Kidney epithelial cell (primary cell): ENCODE data around the gene SRBD1. TPM values are rescaled to one million over a fixed set of nuclear protein-coding genes. Genes with fewer than 3 reads are reported as not detected.

Experiments
- DNase-seq: peaks from one replicate; pipeline ENCODE4 v3.0.0-alpha.2; 2010; ENCODE audit warnings: low read depth
- H3K27me3 ChIP-seq: 2 replicates; pipeline ENCODE4 v1.6.0; 2011; ENCODE audit warnings: low read length; ENCODE audit not compliant: control insufficient read depth, insufficient read depth
- H3K36me3 ChIP-seq: 2 replicates; pipeline ENCODE4 v1.5.1; 2011; ENCODE audit warnings: low read length; ENCODE audit not compliant: control insufficient read depth, insufficient read depth
- H3K4me3 ChIP-seq: 2 replicates; pipeline ENCODE4 v1.5.1; 2011; ENCODE audit warnings: low read depth, mild to moderate bottlenecking, control low read depth, low read length
- total RNA-seq: library from RNA; depleted of rRNA; stranded (reverse); fragments of >200 nt; gene quantifications from 2 replicates; pipeline ENCODE4 v1.2.3, GENCODE V29; 2015
- TF ChIP-seq, protein P1 (sequence below): IDR thresholded peaks from 2 replicates; pipeline ENCODE4 v1.5.1; 2011; ENCODE audit warnings: mild to moderate bottlenecking, moderate library complexity, low read length, control low read depth, inconsistent platforms; ENCODE audit not compliant: insufficient read depth, poor library complexity, severe bottlenecking

The SRBD1 gene
- total RNA-seq, 1 donor from 2014 or later = 18.4 TPM

DNA sequence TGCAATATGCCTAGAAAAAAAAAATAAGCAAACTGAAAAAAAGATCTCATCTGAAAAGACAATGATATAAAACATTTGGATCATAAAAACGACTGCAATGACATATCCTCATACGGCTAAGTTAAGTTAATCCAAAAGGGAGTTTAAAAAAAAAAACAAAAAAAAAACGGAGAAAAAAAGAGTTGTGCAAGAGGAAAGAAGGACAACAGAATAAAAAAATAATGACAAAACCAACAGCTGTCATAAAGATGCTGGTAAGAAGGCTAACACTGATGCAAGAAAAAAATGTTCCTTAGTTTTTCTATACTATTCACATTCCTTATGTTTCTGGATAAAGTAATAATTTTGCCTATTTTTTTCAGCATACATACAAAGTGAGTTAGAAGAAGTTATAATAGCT, 192.5 kb downstream of the SRBD1 start:
- H3K27me3 ChIP-seq = no peaks in the 10 kb centered on the region
- H3K36me3 ChIP-seq = no peaks in the 10 kb centered on the region
- no peak overlapping the region for H3K4me3 ChIP-seq
- DNase-seq = no peak
- TF ChIP-seq, protein P1, sequence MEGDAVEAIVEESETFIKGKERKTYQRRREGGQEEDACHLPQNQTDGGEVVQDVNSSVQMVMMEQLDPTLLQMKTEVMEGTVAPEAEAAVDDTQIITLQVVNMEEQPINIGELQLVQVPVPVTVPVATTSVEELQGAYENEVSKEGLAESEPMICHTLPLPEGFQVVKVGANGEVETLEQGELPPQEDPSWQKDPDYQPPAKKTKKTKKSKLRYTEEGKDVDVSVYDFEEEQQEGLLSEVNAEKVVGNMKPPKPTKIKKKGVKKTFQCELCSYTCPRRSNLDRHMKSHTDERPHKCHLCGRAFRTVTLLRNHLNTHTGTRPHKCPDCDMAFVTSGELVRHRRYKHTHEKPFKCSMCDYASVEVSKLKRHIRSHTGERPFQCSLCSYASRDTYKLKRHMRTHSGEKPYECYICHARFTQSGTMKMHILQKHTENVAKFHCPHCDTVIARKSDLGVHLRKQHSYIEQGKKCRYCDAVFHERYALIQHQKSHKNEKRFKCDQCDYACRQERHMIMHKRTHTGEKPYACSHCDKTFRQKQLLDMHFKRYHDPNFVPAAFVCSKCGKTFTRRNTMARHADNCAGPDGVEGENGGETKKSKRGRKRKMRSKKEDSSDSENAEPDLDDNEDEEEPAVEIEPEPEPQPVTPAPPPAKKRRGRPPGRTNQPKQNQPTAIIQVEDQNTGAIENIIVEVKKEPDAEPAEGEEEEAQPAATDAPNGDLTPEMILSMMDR = no peak

DNA sequence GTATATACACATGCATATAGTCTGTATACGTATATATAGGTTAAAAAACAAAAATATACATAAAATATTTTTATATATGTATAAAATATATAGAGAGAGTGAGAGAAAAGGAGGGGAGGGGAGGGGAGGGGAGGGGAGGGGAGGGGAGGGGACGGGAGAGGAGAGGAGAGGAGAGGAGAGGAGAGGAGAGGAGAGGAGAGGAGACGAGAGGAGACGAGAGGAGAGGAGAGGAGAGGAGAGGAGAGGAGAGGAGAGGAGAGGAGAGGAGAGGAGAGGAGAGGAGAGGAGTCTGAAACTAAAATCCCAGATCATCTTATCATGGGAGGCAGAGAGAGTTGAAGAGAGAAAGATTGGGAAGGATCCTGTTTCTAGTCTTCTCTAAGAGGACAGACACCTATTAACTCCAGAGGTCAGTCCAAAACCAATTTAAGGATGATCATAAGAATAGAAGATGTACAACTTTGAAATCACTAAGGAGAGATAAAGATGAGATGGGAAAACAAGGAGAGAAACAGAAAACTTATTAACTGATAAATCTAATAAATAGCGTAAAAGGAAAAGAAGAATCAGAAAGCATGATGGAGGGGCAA, 195.4 kb downstream of the SRBD1 start:
- no peak for DNase-seq

DNA sequence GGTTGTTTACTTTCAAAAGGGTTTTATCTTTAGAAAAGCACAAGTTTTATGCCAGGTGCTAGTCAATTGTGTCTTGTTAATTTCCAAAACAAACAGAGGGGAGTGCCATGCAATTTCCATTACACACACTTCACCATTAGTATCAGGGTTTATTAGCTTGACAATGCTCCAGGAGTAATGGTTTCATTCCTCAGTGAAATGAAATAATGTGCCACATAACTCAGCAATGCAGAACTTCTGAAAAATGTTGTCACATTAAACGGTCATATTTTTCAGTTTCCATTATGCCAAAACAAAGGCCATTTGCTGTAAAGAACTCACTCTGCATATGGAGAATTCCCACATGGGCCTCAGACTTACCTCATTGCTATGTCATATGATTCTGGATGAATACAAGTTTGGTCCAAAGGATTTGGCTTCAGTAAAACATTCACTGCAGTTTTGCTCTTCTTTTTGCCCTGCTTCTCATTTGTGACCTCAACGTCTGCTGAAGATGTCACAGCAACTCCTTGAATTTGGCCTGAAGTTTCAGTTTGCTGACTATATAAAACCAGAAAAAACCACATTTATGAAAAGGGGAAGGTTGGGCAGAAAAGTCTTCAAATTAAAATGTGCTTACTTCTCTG, 198.2 kb downstream of the SRBD1 start:
- no peak for DNase-seq
- TF ChIP-seq, protein P1 = no peak
- no peaks in the 10 kb centered on the region for H3K27me3 ChIP-seq

More for the DNA sequence above, 195.4 kb downstream of the SRBD1 start:
- Histone ChIP-seq H3K27me3 (no peaks in the 10 kb centered on the region), H3K36me3 (no peaks in the 10 kb centered on the region), H3K4me3 (no peak overlapping the region)
- TF ChIP-seq, protein P1 = no peak

DNA sequence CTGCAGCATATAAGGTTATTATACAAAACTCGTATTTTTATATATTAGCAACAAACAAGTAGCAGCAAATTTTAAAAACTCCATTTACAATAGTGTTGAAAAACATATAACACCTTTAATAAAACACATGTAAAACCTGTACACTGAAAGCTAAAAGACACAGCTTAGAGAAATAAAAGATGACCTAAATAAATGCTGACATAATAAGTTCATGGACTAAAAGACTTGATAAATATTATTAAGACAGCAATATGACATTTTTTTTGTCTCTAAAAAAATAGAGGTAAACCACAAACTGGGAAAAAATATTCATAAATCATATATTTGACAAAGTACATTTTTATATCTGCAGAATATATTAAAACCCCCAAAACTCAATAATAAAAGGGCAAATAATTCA, 201.4 kb downstream of the SRBD1 start:
- DNase-seq = no peak
- Histone ChIP-seq H3K4me3 (no peak overlapping the region), H3K36me3 (no peaks in the 10 kb centered on the region), H3K27me3 (no peaks in the 10 kb centered on the region)
- TF ChIP-seq, protein P1 = no peak

More for the DNA sequence above, 198.2 kb downstream of the SRBD1 start:
- H3K36me3 ChIP-seq = no peaks in the 10 kb centered on the region
- H3K4me3 ChIP-seq = no peak overlapping the region

DNA sequence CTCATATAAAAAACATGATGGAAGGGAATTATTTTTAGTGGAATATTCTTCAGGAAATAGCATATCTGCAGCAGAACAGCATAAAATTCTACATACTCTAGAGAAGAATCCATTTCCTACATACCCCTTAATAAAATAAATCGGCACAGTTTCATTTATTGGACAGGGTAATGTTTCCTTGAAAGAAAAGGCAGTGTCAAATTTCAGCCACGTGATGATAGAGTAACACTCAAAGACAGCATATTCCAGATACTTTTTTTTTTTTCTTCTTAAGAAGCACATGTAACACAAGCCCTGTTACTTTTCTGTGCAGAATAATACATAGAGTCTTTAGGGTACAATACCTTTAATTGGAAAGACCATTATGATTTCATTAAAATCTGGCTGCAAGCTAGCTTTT, 204.4 kb downstream of the SRBD1 start:
- DNase-seq = no peak
- Histone ChIP-seq H3K4me3 (no peak overlapping the region), H3K36me3 (no peaks in the 10 kb centered on the region), H3K27me3 (no peaks in the 10 kb centered on the region)
- TF ChIP-seq, protein P1 = no peak

DNA sequence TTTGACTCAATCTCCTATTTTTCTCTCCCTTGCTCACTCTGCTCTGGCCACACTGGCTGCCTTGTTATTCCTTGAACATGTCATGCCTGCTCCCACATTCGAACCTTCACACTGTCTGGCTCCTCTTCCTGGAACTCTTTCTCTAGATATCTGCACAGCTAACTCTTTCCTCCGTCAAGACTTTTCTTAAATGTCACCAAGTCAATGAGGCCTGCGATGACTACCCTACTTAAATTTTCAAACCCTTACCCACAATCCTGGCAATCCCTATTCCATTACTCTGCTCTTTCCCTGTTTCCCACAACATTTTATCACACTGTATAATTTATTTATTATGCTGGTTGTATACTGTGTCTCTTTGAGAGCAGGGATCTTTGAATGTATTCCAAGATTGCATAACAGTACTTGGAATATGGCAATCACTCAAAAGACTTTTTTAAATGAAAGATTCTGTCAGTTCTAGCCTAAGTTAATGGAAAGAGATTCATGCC, 206.2 kb downstream of the SRBD1 start:
- TF ChIP-seq, protein P1 = no peak
- DNase-seq = peak; percentile 56
- no peak overlapping the region for H3K4me3 ChIP-seq
- H3K27me3 ChIP-seq = no peaks in the 10 kb centered on the region
- no peaks in the 10 kb centered on the region for H3K36me3 ChIP-seq
